Keratinocyte (primary cell): ENCODE data around the gene GPC5. TPM values are rescaled to one million over a fixed set of nuclear protein-coding genes. Genes with fewer than 3 reads are reported as not detected.

ENCODE experiments used
- DNase-seq: peaks from one replicate; pipeline ENCODE4 v3.0.0-alpha.2; 2011; ENCODE audit warnings: low read depth, missing footprints, low spot score
- FAIRE-seq: peaks from 2 replicates; lab custom pipeline; 2011; peaks lifted over from hg19 to GRCh38; lab: Jason Lieb, UNC
- H2AFZ ChIP-seq: 2 replicates; pipeline ENCODE4 v1.6.0; 2012; ENCODE audit warnings: low read length, control low read depth, inconsistent platforms; ENCODE audit not compliant: control insufficient read depth
- H3K27ac ChIP-seq: 2 replicates; pipeline ENCODE4 v1.5.1; 2011; ENCODE audit warnings: low read length; ENCODE audit not compliant: control insufficient read depth, insufficient read depth
- H3K27me3 ChIP-seq: 3 replicates; pipeline ENCODE4 v1.6.0; 2011; ENCODE audit warnings: low read length; ENCODE audit not compliant: control insufficient read depth, insufficient read depth; ENCODE audit errors: extremely low read depth
- H3K36me3 ChIP-seq, 2 experiments: 2 replicates in 1 of 2; 3 replicates in 1 of 2; pipeline ENCODE4 v1.5.1; 2011; ENCODE audit warnings: low read length in 2 of 2, mild to moderate bottlenecking in 1 of 2; ENCODE audit not compliant: control insufficient read depth in 2 of 2, insufficient read depth in 2 of 2; ENCODE audit errors: extremely low read depth in 1 of 2
- H3K4me1 ChIP-seq: 3 replicates; pipeline ENCODE4 v1.5.1; 2011; ENCODE audit warnings: low read length; ENCODE audit not compliant: control insufficient read depth, insufficient read depth; ENCODE audit errors: extremely low read depth
- H3K4me2 ChIP-seq: 3 replicates; pipeline ENCODE4 v1.6.0; 2011; ENCODE audit warnings: low read depth, low read length; ENCODE audit not compliant: control insufficient read depth, insufficient read depth; ENCODE audit errors: extremely low read depth
- H3K4me3 ChIP-seq, 3 experiments: fragments of 200-600 bp in 1 of 3; sonication (generic) in 1 of 3; 2 replicates in 2 of 3; 3 replicates in 1 of 3; pipeline ENCODE4 v1.5.1; 2011 to 2016; ENCODE audit warnings: low read length in 3 of 3, mild to moderate bottlenecking in 3 of 3, control low read depth in 2 of 3, inconsistent platforms in 1 of 3, low read depth in 1 of 3, mixed read lengths in 1 of 3, mixed run types in 1 of 3, moderate library complexity in 1 of 3; ENCODE audit not compliant: control insufficient read depth in 2 of 3, insufficient read depth in 2 of 3; ENCODE audit errors: extremely low read depth in 1 of 3
- H3K79me2 ChIP-seq: 2 replicates; pipeline ENCODE4 v1.6.0; 2012; ENCODE audit warnings: low read length; ENCODE audit not compliant: control insufficient read depth, insufficient read depth
- H3K9ac ChIP-seq: 3 replicates; pipeline ENCODE4 v1.6.0; 2011; ENCODE audit warnings: low read length; ENCODE audit not compliant: control insufficient read depth, insufficient read depth; ENCODE audit errors: extremely low read depth
- H3K9me1 ChIP-seq: 3 replicates; pipeline ENCODE4 v1.6.0; 2011; ENCODE audit warnings: low read length; ENCODE audit not compliant: control insufficient read depth, insufficient read depth; ENCODE audit errors: extremely low read depth
- H3K9me3 ChIP-seq: 2 replicates; pipeline ENCODE4 v1.5.1; 2012; ENCODE audit warnings: low read depth, low read length; ENCODE audit not compliant: control insufficient read depth
- H4K20me1 ChIP-seq: 3 replicates; pipeline ENCODE4 v1.6.0; 2011; ENCODE audit warnings: low read length; ENCODE audit not compliant: control insufficient read depth, insufficient read depth; ENCODE audit errors: extremely low read depth
- CTCF ChIP-seq, 3 experiments: IDR thresholded peaks in 1 of 3; conservative IDR thresholded peaks in 1 of 3; optimal IDR thresholded peaks in 1 of 3; 2 replicates in 2 of 3; 3 replicates in 1 of 3; pipeline versions ENCODE3 to v1.5.1; 2011; ENCODE audit warnings: low read length in 3 of 3, mild to moderate bottlenecking in 3 of 3, moderate library complexity in 2 of 3, control low read depth in 1 of 3, inconsistent platforms in 1 of 3; ENCODE audit not compliant: insufficient read depth in 2 of 3; ENCODE audit errors: extremely low read depth in 1 of 3
- EZH2 ChIP-seq: IDR thresholded peaks from one replicate; pipeline ENCODE4 v1.6.1; 2012; ENCODE audit warnings: inconsistent platforms, mild to moderate bottlenecking, low read length, moderate library complexity
- dilution Hi-C: fragments of 300-500 bp; cut with MboI; formaldehyde crosslinking; loops from one replicate; pipeline ENCODE4 v1.7.0; 2020; ENCODE audit warnings: low sequenced_read_pairs; ENCODE audit not compliant: extremely low pct_ligation_motif_present
- polyA plus RNA-seq, 5 experiments: library from polyadenylated mRNA; depleted of rRNA in 3 of 5; stranded (reverse) in 3 of 5; stranded (forward) in 1 of 5; unstranded in 1 of 5; fragments of >200 nt; gene quantifications; 1 replicate in 1 of 5; 2 replicates in 3 of 5; 3 replicates in 1 of 5; pipeline versions ENCODE4 v1.2.1 to v1.2.3, GENCODE V29; 2011 to 2012; ENCODE audit warnings: missing spikeins in 2 of 5, low read depth in 1 of 5, low replicate concordance in 1 of 5

The GPC5 gene
- polyA plus RNA-seq, 1 donor (not counting 4 experiments of a cell fraction or from before 2014, with no cell fraction given): 0.10 TPM

GRCh38 chr13:91586609-91587008 lies 188.2 kb downstream of the GPC5 start:
- no peak overlapping the region for H2AFZ ChIP-seq
- no peak overlapping the region for H3K4me3 ChIP-seq
- TF ChIP-seq CTCF (optimal IDR thresholded peaks at IDR 0.05 in 1 of 3, IDR thresholded peaks at IDR 0.05 in 1 of 3, conservative IDR thresholded peaks at IDR 0.05 in 1 of 3; ENCODE audit: extremely low read depth in 1 of 3, insufficient read depth in 2 of 3, low read length in 3 of 3) (no peak), EZH2 (no peak)
- H3K27ac ChIP-seq: no peak overlapping the region
- FAIRE-seq: no peak
- DNase-seq: no peak
- no peaks in the 10 kb centered on the region for H3K9me3 ChIP-seq
- H3K27me3 ChIP-seq: no peaks in the 10 kb centered on the region
- H3K79me2 ChIP-seq: no peaks in the 10 kb centered on the region
- no peaks in the 10 kb centered on the region for H3K9me1 ChIP-seq
- no peak overlapping the region for H3K9ac ChIP-seq
- H4K20me1 ChIP-seq: no peaks in the 10 kb centered on the region
- no peaks in the 10 kb centered on the region for H3K4me1 ChIP-seq
- H3K36me3 ChIP-seq: no peaks in the 10 kb centered on the region
- dilution Hi-C loops: no loop called here
- no peak overlapping the region for H3K4me2 ChIP-seq

- Histone ChIP-seq H2AFZ (no peak overlapping the region), H4K20me1 (no peaks in the 10 kb centered on the region), H3K9ac (no peak overlapping the region), H3K27me3 (no peaks in the 10 kb centered on the region), H3K36me3 (no peaks in the 10 kb centered on the region), H3K27ac (no peak overlapping the region), H3K9me1 (no peaks in the 10 kb centered on the region), H3K4me2 (no peak overlapping the region), H3K4me1 (no peaks in the 10 kb centered on the region), H3K4me3 (no peak overlapping the region), H3K79me2 (no peaks in the 10 kb centered on the region), H3K9me3 (no peaks in the 10 kb centered on the region)
- DNase-seq: no peak
- no peak for FAIRE-seq
- dilution Hi-C loops: no loop called here
- TF ChIP-seq CTCF (optimal IDR thresholded peaks at IDR 0.05 in 1 of 3, IDR thresholded peaks at IDR 0.05 in 1 of 3, conservative IDR thresholded peaks at IDR 0.05 in 1 of 3; ENCODE audit: extremely low read depth in 1 of 3, insufficient read depth in 2 of 3, low read length in 3 of 3): no peak
- TF ChIP-seq EZH2: no peak
These were observed 190.1 kb downstream of the GPC5 start for GRCh38 chr13:91588541-91588940.
